COR-L47 (cell line): ENCODE results near the gene FOXA2.

Source experiments
- DNase-seq: peaks from one replicate; lab custom pipeline; 2025; lab: John Stamatoyannopoulos, UW

FOXA2 gene

GRCh38 chr20:22536956-22537756, 47.2 kb downstream of the FOXA2 start:
- no peak for DNase-seq

GRCh38 chr20:22536141-22536828, 48.1 kb downstream of the FOXA2 start:
- no peak for DNase-seq

- DNase-seq = no peak
Measured at GRCh38 chr20:22535483-22535882, 48.9 kb downstream of the FOXA2 start.

DNA sequence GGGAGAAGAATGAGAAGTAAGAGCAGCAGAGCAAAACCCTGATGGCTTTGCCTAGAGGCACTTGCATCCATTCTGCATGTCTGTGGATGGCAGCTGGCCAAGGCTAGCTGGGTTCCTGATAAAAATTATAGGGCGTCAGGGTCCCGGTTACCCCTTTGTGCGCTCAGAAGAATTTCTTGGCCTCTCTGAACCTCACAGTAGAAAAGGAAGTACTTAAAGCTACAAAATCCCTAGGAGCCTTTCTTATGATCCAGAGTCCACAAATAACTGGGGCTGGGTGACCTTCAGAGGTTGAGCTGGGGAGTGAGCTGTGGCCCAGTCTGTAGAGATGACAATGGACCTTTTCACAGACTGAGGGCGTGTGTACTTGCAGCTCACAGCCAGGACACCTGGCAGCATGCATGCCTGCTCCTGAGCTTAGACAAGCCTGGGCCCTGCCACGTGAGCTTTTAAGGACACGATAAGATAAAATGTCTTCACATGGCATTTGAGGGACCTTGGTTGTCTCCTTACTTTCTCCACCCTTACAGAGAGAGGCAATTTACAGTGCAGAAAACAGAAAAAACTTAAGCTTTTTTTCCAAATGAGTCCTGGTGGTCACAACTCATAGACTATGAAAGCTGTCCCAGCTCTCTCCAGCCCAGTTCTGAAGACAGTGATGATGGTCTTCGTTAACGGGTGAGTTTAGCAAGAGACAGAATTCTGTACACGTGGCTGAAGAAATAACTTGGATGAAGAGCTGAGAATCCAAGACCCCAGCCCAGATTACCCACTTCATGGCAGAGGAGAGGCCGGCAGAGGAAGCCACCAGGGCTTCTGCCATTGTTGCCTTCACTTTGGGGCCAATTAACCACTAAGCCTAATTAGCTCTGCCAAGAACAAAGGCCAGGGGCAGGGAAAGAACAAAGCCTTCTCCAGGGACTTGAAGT, 50.3 kb downstream of the FOXA2 start:
- no peak for DNase-seq

- no peak for DNase-seq
Measured at GRCh38 chr20:22532598-22532997, 51.8 kb downstream of the FOXA2 start.

DNA sequence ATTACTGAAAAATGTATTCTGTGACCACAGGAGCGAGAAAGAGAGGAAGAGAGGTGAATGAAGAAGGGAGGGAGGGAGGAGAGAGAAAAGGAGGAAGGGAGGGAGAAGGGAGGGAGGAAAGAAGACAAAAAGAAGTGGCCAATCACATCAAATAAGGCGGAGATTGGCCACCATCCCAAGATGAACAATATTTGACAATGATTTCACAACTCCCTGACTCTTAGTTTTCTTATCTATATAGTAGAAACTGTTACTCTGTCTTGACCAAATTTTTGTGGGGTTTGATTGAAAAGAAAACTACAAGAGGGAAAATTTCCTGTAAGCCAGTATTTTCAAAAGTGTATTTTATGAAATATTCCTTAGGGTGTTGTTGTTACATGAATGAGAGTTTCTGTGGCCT, 52.6 kb downstream of the FOXA2 start:
- DNase-seq = no peak

DNA sequence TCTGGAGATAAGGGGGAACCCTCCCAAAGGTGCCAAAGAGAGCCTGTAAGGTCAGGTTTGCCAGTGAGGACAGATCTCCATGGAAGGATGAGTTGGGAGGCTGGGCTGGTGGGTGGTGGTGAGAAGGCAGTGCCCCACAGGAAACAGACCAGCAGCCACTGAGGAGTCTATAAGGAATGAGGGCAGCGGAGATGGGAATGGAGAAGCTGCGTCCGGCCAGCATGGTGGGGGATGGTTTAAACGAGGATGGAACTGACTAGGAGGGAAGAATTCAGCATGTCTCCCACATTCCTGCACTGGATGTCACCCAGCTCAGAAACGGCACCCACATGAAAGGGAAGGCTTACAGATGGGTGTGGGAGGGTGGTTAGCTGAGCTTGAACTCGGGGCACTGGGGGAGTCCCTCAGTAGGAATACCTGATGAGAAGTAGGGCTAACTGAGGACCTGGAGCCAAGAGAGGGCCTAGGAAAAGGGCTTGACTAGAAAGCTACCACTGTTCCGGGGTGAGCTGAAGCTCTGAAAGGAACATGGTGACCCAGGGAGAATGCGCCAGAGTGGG, 53.2 kb downstream of the FOXA2 start:
- no peak for DNase-seq
